IPS-20b (cell line): ENCODE results near the gene SPTB.
A peak's percentile ranks its signal among the peaks of the same experiment; 100 is the strongest.

Source experiments
- H3K27ac ChIP-seq: one replicate; pipeline ENCODE4 v1.5.1; 2013; ENCODE audit warnings: low read length
- H3K27me3 ChIP-seq: 2 replicates; pipeline ENCODE4 v1.6.1; 2013; ENCODE audit warnings: mild to moderate bottlenecking, low read length, inconsistent platforms; ENCODE audit not compliant: insufficient read depth
- H3K36me3 ChIP-seq: 2 replicates; pipeline ENCODE4 v1.6.1; 2013; ENCODE audit warnings: low read depth, mild to moderate bottlenecking, inconsistent platforms, low read length, moderate library complexity; ENCODE audit not compliant: insufficient read depth
- H3K4me1 ChIP-seq: 2 replicates; pipeline ENCODE4 v1.6.1; 2013; ENCODE audit warnings: mild to moderate bottlenecking, control low read depth, inconsistent platforms, low read length, moderate library complexity; ENCODE audit not compliant: insufficient read depth
- H3K4me3 ChIP-seq: 2 replicates; pipeline ENCODE4 v1.5.1; 2013; ENCODE audit warnings: mild to moderate bottlenecking, low read length, inconsistent platforms
- H3K9ac ChIP-seq: 2 replicates; pipeline ENCODE4 v1.6.1; 2013; ENCODE audit warnings: low read depth, mild to moderate bottlenecking, inconsistent platforms, low read length, moderate library complexity
- H3K9me3 ChIP-seq: 2 replicates; pipeline ENCODE4 v1.6.1; 2013; ENCODE audit warnings: mild to moderate bottlenecking, low read depth, low read length, inconsistent platforms; ENCODE audit not compliant: insufficient read depth

The SPTB gene

GRCh38 chr14:64879635-64880220 lies at the start of gene SPTB:
SPTB (minus strand) TSS chr14:64879907; CDS start chr14:64823094, 56,813 bp downstream.
- H3K9me3 ChIP-seq, result no peaks in the 10 kb centered on the region
- no peaks in the 10 kb centered on the region for H3K36me3 ChIP-seq
- peak within 1 kb of the TSS; percentile 60; the same call in 1 of the 2 replicates for H3K9ac ChIP-seq
- peaks cover 5% of the 10 kb centered on the region; the same call in 1 of the 2 replicates for H3K4me1 ChIP-seq
- peak within 1 kb of the TSS; percentile 72 for H3K4me3 ChIP-seq
- H3K27me3 ChIP-seq, result peaks cover 85% of the 10 kb centered on the region
- H3K27ac ChIP-seq, result no peak within 1 kb of the TSS

DNA sequence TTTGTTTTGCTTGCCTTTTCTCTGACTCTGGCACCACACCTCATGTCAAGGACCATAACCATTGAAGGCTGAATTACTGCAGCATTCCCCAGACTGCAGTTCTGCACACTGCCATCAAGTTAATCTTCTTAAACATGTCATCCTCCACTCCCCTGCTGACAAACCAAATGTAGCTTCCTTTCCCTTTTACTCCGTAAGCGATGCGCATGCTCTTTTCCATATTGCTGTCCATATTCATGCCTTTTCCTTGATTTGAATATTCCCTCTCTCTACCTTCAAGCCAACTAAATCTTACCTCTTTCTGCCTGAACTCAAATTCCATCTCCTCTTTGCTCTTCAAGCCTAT lies 49.3 kb upstream of the SPTB start:
- no peaks in the 10 kb centered on the region for H3K27me3 ChIP-seq
- H3K4me1 ChIP-seq, result no peaks in the 10 kb centered on the region
- H3K4me3 ChIP-seq, result no peak overlapping the region
- no peaks in the 10 kb centered on the region for H3K9me3 ChIP-seq
- no peak overlapping the region for H3K27ac ChIP-seq
- H3K36me3 ChIP-seq, result peaks cover 93% of the 10 kb centered on the region
- no peak overlapping the region for H3K9ac ChIP-seq

DNA sequence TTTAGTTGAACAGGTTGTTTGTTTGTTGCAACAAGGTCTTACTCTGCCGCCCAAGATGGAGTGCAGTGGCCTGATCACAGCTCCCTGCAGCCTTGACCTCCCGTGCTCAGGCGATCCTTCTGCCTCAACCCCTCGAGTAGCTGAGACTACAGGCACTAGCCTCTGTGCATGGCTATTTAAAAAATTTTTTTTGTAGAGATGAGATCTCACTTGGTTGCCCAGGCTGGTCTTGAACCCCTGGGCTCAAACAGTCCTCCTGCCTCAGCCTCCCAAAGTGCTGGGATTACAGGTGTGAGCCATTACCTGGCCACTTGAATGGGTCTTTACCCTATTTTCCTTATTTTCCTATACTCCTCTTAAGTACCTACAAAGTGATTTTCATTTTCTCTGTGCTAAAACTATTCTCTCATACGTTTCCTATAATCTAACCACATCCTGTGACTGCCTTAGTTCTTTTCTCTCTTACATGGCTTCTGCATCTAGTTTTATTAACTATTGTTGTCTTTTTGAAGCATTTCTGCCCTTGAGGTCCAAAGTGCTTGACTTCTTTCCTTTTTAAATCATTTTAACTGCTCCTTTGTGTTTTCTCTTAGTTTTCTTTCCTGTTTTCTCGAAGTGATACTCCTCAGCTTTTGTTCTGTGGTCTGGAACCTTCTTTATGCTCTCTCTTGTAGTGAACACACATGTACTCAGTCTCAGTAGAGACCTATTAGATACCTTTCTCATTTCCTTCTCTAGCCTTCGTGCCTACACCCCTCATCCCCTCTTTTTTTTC lies 48.7 kb upstream of the SPTB start:
- no peaks in the 10 kb centered on the region for H3K27me3 ChIP-seq
- no peak overlapping the region for H3K9ac ChIP-seq
- peaks cover 93% of the 10 kb centered on the region for H3K36me3 ChIP-seq
- no peak overlapping the region for H3K27ac ChIP-seq
- no peaks in the 10 kb centered on the region for H3K4me1 ChIP-seq
- H3K4me3 ChIP-seq, result no peak overlapping the region
- H3K9me3 ChIP-seq, result no peaks in the 10 kb centered on the region

GRCh38 chr14:64927031-64927430 lies 47.3 kb upstream of the SPTB start:
- H3K9me3 ChIP-seq, result no peaks in the 10 kb centered on the region
- H3K27me3 ChIP-seq, result no peaks in the 10 kb centered on the region
- no peak overlapping the region for H3K4me3 ChIP-seq
- H3K36me3 ChIP-seq, result peaks cover 79% of the 10 kb centered on the region
- H3K9ac ChIP-seq, result no peak overlapping the region
- H3K4me1 ChIP-seq, result no peaks in the 10 kb centered on the region
- no peak overlapping the region for H3K27ac ChIP-seq

DNA sequence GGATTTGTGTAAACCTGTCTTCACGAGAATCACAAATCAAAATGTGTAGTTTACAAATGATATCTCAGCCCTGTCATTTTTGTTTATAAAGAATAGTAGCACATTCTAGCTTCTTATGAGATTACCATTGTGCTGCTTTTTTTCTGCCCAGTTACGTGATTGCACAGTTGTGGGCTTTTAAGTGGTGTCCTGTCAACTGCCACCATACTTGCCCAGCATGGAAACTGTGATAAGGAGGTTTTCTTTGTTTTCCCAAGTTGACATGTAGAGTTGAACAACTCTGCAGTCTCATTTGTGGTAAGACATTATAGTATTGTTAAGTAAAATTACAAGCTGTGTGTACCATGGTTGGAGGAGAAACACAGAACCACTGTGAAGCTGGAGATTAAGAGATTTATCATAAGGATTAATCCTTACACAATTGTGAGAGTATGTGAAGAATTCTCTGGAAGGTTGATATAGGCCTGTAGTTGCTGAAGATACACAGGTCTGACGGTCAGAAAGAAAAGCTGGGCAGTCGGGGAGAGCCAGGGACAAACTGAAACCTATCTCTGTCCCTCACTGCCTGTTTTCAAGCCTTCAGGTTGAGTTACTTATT lies 46.8 kb upstream of the SPTB start:
- Histone ChIP-seq H3K9me3 (no peaks in the 10 kb centered on the region), H3K9ac (no peak overlapping the region), H3K4me1 (no peaks in the 10 kb centered on the region), H3K4me3 (no peak overlapping the region), H3K27me3 (no peaks in the 10 kb centered on the region), H3K27ac (no peak overlapping the region), H3K36me3 (peaks cover 73% of the 10 kb centered on the region)

GRCh38 chr14:64923015-64923414 lies 43.3 kb upstream of the SPTB start:
- Histone ChIP-seq H3K27me3 (no peaks in the 10 kb centered on the region), H3K9ac (no peak overlapping the region), H3K27ac (no peak overlapping the region), H3K4me1 (no peaks in the 10 kb centered on the region), H3K4me3 (no peak overlapping the region), H3K9me3 (no peaks in the 10 kb centered on the region), H3K36me3 (peaks cover 41% of the 10 kb centered on the region)

DNA sequence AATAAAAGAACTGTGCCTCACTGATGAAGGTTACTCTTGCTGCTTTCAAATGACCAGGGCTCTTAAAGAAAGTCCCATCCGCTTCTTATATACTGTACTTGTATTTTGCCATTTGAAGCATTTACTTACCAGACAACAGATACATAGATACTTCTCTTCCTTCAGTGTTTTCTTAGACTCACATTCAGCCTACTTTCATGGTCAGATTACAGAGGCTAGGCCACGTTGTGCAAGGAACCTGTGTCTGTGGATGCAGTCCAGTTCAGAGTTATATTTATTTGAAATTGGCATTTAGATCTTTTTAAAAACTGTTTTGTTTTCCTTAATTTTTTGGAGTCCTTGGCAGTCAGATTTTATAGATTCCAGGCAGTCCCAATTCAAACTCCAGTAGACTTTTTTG lies 40.8 kb upstream of the SPTB start:
- no peaks in the 10 kb centered on the region for H3K9me3 ChIP-seq
- 0 out of 2 replicates have a peak, but pooled peaks cover 2% of the 10 kb centered on the region for H3K4me1 ChIP-seq
- no peak overlapping the region for H3K27ac ChIP-seq
- no peak overlapping the region for H3K4me3 ChIP-seq
- H3K27me3 ChIP-seq, result no peaks in the 10 kb centered on the region
- peaks cover 19% of the 10 kb centered on the region for H3K36me3 ChIP-seq
- H3K9ac ChIP-seq, result no peak overlapping the region

DNA sequence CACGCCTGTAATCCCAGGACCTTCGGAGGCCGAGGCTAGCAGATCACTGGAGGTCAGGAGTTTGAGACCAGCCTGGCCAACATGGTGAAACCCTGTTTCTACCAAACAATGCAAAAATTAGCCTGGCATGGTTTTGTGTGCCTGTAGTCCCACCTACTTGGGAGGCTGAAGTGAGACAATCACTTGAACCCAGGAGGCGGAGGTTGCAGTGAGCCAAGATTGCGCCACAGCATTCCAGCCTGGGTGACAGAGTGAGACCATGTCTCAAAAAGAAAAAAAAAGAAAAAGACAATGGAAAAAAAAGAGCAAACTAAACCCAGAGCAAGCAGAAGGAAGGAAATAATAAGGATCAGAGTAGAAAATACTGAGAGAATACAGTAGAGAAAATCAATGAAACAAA lies 39.9 kb upstream of the SPTB start:
- Histone ChIP-seq H3K9me3 (no peaks in the 10 kb centered on the region), H3K27ac (no peak overlapping the region), H3K27me3 (no peaks in the 10 kb centered on the region), H3K4me1 (0 out of 2 replicates have a peak, but pooled peaks cover 6% of the 10 kb centered on the region), H3K36me3 (peaks cover 11% of the 10 kb centered on the region), H3K4me3 (no peak overlapping the region), H3K9ac (no peak overlapping the region)

DNA sequence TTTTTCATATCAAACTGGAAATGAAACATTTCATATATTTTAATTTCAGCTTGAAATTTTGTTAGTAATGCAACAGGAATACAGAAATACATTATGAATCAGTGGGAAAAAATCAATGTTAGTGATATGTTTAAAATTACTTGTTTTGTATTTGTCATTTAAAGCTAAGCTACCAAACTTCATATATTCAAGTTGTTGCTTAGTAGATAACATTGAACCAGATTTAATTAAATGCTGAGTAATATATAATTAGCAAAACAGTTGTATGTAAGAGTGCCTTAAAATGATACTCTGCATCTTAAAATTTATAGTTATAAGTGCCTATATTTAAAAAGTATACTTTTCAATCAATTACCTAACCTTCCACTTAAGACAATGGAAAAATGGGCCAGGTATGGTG lies 39.5 kb upstream of the SPTB start:
- Histone ChIP-seq H3K4me3 (no peak overlapping the region), H3K36me3 (peaks cover 7% of the 10 kb centered on the region), H3K27ac (no peak overlapping the region), H3K9me3 (no peaks in the 10 kb centered on the region), H3K27me3 (no peaks in the 10 kb centered on the region), H3K9ac (no peak overlapping the region), H3K4me1 (0 out of 2 replicates have a peak, but pooled peaks cover 6% of the 10 kb centered on the region)

GRCh38 chr14:64918216-64918615 lies 38.5 kb upstream of the SPTB start:
- Histone ChIP-seq H3K9ac (no peak overlapping the region), H3K36me3 (no peaks in the 10 kb centered on the region; the same call in 1 of the 2 replicates), H3K4me1 (0 out of 2 replicates have a peak, but pooled peaks cover 6% of the 10 kb centered on the region), H3K9me3 (no peaks in the 10 kb centered on the region), H3K27me3 (no peaks in the 10 kb centered on the region), H3K4me3 (no peak overlapping the region), H3K27ac (no peak overlapping the region)

- Histone ChIP-seq H3K9ac (peak overlapping the region; percentile 96; the same call in 1 of the 2 replicates), H3K4me3 (0 out of 2 replicates have a peak overlapping the region, but pooled peaks have one; percentile 81), H3K36me3 (no peaks in the 10 kb centered on the region)
Measured at GRCh38 chr14:64915797-64916196, 36.1 kb upstream of the SPTB start.

More at GRCh38 chr14:64915797-64916196, 36.1 kb upstream of the SPTB start:
- Histone ChIP-seq H3K27me3 (no peaks in the 10 kb centered on the region), H3K4me1 (0 out of 2 replicates have a peak, but pooled peaks cover 6% of the 10 kb centered on the region), H3K27ac (no peak overlapping the region), H3K9me3 (no peaks in the 10 kb centered on the region)
